Dedifferentiated amniotic fluid mesenchymal stem cell (primary cell): ENCODE results near the gene TBX15.

ENCODE experiments used
- DNase-seq: peaks from one replicate; pipeline ENCODE4 v3.0.0-alpha.2; 2016; ENCODE audit errors: extremely low spot score

Gene TBX15

GRCh38 chr1:118890851-118891384 is 97.2 kb downstream of the TBX15 start:
- no peak for DNase-seq

- no peak for DNase-seq
Observed at GRCh38 chr1:118884946-118885345, 103.2 kb downstream of the TBX15 start.

- DNase-seq: no peak
Observed at GRCh38 chr1:118881751-118882150, 106.4 kb downstream of the TBX15 start.

- DNase-seq: no peak
Observed at GRCh38 chr1:118878661-118879060, 109.5 kb downstream of the TBX15 start.

DNA sequence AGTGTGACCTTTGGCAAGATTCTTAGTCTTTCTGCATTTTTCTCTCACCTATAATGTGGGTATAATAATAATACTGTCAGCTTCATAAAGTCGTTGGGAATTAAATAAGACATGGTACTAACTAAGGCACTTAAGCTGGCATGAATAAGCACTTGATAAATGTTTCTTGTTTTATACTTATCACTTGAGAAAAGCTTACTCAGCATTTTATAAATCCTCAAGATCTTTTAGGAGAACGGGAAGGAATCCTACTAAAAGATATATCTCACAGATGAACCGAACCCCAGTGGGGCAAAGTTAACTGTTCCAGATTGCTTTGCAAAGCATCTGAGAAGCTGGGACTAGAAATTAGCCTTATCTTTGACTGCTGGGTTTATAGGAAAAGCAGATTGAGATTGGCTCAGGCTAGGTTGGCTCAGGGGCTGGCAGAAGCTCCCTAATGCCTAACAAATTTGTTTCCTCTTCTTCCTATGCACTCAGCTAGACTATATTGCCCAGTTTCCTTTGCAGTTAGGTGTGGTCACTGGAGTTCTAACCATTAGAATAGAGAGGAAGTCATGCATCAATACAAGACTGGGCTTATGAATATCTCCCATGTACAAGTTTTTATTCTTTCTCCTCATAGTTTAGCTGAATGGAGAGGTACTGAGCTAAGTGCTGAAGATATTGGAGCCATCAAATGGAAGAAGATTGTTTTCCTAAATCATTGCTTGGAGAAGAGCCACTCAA is 110.3 kb downstream of the TBX15 start:
- no peak for DNase-seq

- DNase-seq: no peak
Observed at GRCh38 chr1:118871582-118872171, 116.5 kb downstream of the TBX15 start.

- DNase-seq: no peak
Observed at GRCh38 chr1:118868387-118868786, 119.8 kb downstream of the TBX15 start.

DNA sequence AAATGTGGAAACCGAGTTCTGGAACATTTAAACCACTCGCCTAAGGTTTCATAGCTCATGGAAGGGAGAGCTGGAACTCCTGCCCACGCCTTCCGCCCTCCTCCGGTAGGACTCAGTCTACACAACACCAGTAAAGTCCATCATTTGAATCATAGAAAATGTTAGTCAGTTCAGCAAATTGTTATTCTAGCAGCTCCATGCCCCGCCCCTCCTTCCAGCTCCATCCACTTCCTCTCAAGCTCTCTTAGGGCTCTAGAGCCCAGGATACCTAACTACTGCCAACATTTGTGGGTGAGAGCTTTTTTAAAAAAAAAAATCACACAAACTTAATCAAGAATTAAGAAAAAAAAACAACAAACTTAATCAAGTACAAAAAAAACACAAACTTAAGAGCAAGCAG is 121.8 kb downstream of the TBX15 start:
- DNase-seq: no peak

DNA sequence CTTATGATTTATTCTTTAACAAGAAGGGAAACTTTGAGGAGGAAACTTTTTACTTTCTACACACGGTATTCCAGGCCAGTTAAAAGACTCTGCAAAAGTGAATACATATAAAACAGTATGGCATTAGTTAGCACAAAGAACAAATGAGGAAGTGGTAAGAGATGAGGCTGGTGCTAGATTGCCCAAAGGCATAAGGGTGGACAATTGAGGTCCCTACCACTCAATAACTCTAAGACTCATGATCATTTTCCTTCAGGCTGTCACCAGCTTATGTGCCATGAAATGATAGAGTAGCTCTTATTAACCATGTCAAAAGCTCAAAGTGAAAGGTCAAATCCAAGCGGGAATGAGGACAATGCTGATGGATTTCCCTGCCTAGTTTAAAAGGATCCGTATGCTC is 124.5 kb downstream of the TBX15 start:
- DNase-seq: no peak

DNA sequence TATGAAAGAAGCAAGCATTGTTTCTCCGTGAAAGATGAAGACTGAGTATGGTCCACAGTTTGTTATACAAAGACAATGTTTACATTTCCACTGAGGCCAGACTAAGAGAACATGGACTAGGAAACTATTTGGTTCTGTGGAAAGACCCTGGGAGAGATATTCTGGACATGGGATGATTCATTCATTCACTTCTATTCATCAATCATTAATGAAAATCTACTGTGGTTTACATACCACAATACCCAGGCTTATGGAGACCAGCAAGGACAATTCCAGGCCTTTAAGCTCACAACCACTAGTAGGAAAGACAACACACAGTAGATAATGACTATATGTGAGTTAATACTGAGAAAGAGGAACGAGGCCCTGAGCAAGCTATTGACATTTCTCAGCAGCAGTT is 125.4 kb downstream of the TBX15 start:
- no peak for DNase-seq

- DNase-seq: no peak
Observed at GRCh38 chr1:118861216-118861615, 126.9 kb downstream of the TBX15 start.

DNA sequence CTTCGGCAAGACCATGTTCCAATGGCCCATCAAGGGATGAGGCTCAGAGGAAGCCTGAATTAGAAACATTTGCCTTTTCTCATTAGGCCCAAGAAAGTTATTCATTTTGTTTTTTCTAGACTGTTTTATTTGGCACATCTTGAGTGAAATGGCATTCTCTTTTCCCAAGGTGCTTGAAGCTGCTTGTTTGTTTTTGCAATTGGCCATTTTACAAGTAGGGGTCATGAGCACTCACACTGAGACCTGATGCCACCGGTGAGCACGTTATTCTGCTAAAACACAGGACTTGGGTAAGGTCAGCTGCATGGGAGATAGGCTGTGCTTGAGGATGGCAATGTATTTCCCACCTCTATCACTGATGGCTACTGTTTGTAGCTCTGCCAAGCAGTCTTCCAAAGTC is 128.1 kb downstream of the TBX15 start:
- DNase-seq: no peak

DNA sequence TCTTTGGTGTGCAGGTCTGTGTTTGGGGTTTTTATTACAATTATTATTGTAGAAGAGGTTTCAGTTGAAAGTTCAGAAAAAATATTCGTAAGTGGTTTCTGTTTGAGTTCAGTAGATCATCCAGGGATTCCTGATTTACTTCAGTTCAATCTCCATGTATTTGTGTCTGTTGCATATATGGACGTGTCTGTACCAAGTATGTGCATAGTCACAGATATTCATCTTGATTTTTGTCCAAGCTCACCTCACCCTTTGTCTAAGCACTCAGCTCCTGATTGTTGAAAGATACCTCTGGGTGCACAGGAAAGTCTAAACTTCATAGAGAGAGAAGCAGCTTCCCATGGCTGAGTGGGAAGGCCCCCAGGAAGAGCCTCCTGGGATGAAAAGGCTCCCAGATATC is 141.7 kb downstream of the TBX15 start:
- DNase-seq: no peak

GRCh38 chr1:118842452-118843201 is 145.5 kb downstream of the TBX15 start:
- DNase-seq: no peak

- DNase-seq: no peak
Observed at GRCh38 chr1:118841521-118841920, 146.6 kb downstream of the TBX15 start.
